Ureter (tissue), 1 donor: Measurements from ENCODE around the gene CTSO. TPM values are rescaled to one million over a fixed set of nuclear protein-coding genes. Genes with fewer than 3 reads are reported as not detected.

Source experiments
- DNase-seq: peaks from one replicate; pipeline ENCODE4 v3.0.0-alpha.2; 2020; ENCODE audit warnings: low spot score
- total RNA-seq: library from RNA; stranded (reverse); gene quantifications from one replicate; pipeline ENCODE4 v1.2.4, GENCODE V29; 2023
- donor health status: DM: yes; HTN: yes; CAD: no.

CTSO gene, protein sequence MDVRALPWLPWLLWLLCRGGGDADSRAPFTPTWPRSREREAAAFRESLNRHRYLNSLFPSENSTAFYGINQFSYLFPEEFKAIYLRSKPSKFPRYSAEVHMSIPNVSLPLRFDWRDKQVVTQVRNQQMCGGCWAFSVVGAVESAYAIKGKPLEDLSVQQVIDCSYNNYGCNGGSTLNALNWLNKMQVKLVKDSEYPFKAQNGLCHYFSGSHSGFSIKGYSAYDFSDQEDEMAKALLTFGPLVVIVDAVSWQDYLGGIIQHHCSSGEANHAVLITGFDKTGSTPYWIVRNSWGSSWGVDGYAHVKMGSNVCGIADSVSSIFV
- total RNA-seq, result 27.4 TPM

GRCh38 chr4:155953151-155954117, at the start of gene CTSO:
CTSO (minus strand) TSS chr4:155953866; CDS start chr4:155953847, 19 bp downstream.
- peak; percentile 79 for DNase-seq

DNA sequence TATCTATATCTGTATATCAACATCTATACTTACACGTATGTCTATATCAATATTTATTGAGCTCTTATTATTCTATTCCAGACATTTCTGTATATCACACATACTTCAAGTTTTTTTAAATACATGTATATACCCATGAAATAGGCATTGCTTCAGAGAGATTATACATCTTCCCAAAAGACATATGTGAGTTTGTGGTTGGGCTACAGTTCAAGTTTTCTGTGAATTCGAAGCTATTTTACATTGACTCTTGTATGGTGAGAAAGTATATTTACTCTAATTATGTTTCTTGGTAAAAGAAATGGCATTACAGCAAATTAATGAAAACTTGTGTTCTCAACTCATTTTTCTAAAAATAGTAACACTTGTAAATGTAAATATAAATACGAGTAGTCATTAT, 46.8 kb upstream of the CTSO start:
- no peak for DNase-seq

DNA sequence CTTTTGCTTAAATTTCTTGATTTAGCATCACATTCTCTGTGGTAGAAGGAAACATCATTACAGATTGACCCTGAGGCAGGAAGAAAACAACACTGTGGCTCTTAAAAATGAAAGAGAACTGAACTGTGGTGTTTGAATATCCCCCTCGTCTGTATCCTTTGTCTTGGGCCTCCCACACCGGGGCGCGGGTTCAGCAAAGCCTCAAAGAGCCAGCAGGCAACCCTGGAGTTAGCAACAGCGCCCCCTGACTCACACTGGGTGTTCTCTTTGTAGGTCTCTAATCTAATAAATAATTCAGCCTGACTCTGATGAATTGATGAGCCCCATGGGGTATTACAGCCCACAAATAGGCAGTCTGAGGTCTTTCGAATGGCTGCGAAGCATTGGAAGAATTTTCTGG, 46.1 kb upstream of the CTSO start:
- DNase-seq, result no peak

GRCh38 chr4:155995069-155995468, 41.4 kb upstream of the CTSO start:
- DNase-seq, result no peak

DNA sequence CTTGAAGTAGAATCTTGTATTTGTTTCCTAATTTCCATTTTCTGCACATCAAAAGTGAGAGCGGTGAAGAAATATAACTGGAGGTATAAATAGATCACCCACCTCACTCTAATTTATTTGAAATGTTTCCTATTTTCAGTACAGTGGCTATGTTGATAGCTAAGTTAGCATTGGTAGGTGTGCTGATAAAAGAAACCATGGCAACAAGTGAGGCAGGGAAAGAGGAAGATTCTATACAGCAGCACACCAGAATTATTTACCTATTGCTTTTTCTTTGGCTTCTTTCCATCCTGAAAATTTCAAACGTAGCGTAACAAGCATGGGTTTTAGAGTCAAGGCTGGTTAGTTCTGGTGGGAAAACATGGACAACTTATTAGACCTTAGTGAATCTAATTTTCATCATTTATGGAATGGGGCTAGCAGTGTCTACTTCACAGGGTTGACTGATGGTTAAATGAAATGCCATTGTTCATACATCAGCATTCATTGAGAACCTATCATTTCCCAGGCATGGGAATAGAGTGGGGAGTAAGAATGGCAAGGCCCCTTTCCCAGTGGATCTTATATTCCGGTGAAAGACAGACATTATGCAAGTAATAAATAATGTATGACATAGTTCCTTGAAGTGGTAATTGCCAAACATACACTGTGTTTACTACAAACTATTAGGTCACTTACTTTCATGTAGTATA, 30.6 kb upstream of the CTSO start:
- no peak for DNase-seq

- DNase-seq, result no peak
Measured at GRCh38 chr4:155982736-155983385, 29.2 kb upstream of the CTSO start.

DNA sequence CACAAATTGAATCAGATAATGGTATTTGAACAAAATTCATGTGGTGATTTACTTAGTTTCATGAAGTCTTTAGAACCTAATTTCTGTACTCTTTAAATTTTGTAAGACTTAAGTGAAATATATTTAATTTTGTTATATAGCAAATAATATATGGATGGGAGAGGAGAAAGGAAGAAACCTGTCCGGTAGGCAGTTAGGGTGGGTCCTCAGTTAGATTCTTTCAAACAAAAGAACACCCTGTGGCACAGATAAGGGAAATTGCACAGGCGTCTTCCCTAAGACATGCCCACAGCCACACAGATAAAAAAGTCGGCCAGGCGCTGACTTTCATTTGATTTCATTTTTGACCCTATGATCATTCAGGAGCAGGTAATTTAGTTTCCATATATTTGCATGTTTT, 25.1 kb upstream of the CTSO start:
- no peak for DNase-seq

GRCh38 chr4:155975511-155975910, 21.8 kb upstream of the CTSO start:
- no peak for DNase-seq

- no peak for DNase-seq
Measured at GRCh38 chr4:155974996-155975395, 21.3 kb upstream of the CTSO start.

- no peak for DNase-seq
Measured at GRCh38 chr4:155974476-155974749, 20.7 kb upstream of the CTSO start.

DNA sequence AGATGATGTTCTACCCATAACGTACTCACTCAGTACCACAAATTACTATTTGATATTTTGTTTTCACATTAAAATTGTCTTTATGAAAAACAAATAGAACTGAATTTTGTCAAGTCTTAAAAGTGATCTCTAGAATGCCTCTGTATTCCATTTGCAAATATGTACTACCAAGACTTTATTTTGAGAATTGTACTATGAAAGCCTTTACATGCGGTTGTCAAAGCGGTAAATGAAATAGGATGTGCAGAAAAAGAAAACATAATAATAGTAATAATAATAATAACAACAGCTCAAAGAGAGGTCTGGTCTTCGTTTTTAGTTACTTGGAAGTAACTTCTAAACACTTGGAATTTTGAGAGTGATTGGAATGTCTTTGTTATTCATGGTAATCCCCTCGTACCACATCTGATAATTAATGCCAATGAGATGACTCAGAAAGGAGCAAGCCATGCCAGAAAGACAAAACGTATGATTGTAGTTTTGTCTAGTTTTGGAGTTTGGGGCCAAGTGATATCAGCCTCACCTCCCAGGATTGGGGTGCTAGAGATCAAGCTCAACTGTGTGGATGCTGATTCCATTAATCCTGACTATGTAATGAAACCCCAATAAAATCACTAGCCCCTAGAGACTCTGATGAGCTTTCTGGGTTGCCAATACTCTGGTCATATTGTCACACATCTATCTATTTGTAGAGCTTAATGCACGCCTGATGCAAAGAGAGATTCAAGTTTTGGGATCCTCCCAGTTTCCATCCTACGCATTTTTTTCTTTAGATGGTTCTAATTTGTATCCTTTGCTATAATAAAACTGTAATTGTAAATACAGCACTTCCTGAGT, 20.2 kb upstream of the CTSO start:
- DNase-seq, result no peak

DNA sequence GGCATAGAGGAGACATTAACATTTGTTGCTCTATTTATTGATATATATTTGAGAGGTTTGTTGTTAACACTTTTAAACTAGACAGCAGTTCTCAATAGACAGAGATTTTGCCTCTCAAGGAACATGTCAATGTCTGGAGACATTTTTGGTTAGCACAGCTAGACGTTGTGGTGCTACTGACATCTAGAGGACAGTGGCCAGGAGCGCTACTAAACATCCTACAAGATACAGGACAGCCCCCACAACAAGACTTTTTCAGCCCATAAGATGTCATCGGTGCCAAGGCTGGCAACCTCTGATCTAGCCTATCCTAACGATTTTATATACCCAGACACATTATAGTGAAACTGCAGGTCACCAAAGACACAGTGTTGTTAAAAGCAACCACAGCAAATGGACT, 18.4 kb upstream of the CTSO start:
- DNase-seq, result no peak

- no peak for DNase-seq
Measured at GRCh38 chr4:155966731-155967395, 13.2 kb upstream of the CTSO start.

DNA sequence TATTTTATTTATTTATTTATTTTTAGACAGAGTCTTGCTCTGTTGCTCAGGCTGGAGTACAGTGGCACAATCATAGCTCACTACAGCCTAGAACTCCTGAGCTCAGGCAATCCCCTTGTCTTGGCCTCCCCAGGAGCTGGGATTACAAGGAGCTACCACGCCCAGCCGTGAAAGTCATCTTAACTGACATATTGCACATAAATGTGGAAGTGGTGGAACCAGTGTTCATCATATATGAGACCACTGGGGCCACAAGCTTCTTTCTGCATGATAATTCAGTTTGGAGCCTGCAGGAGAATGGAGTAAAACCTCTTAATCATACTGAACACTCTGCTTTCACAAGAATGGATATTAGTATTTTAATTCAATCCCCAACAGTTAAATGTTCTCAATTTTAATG, 12.5 kb upstream of the CTSO start:
- no peak for DNase-seq

DNA sequence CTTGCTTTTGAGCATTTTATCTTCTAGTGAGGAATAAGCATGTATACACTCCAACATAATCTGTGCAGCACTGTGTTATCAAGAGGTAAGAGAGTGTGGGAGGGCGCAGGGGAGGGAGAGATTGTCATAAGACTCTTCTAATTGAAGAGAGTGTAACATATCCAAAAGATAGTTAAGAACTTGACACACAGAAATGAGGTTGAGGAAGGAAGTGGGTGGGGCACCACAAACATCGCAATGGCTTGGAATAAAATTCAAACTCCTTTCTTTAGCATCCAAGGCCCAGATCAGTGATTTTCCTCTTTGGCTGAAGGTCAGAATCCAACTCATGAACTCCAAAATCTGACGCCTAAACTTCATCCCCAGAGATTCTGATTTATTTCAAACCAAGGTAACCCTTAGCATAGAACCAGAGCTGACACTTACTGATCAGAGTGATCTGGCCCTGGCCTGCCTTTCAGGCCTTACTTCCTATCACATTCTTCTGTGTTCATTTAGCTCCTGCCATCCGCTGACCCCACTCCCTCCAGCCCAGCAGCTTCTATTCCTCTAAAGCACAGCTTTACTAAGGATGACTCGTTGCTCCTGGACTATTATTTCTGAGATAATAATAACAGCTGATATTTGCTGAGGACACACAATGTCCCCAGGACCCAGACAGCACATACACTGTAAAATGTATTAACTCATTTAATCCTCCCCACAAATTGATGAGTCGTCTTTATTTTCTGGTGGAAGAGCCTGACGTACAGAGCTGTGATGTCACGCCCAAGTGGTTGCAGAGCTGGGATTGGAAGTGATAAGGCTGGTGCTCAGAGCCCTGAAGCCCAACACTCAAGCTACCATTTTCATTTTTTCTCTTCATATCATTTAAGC, 10.6 kb upstream of the CTSO start:
- no peak for DNase-seq

DNA sequence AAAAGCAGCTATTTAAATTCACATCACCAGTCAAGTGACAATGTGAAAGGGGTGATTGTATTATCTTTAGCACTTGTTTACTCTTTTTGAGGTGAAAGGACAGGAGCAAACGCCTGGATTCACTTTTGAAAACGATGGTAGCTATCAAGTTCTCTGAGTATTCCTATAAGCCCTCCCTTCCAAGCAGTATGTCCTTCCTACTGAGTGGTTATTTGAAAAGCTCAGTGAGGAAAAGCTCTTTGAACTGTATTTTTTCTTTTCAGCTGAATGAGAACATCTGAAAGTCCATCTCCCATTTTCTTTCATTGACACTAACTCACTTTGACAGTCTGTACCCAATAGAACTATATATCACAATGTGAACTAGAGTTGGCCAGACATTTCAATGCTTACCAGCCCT, 9.1 kb upstream of the CTSO start:
- no peak for DNase-seq

- no peak for DNase-seq
Measured at GRCh38 chr4:155961575-155961974, 7.9 kb upstream of the CTSO start.

DNA sequence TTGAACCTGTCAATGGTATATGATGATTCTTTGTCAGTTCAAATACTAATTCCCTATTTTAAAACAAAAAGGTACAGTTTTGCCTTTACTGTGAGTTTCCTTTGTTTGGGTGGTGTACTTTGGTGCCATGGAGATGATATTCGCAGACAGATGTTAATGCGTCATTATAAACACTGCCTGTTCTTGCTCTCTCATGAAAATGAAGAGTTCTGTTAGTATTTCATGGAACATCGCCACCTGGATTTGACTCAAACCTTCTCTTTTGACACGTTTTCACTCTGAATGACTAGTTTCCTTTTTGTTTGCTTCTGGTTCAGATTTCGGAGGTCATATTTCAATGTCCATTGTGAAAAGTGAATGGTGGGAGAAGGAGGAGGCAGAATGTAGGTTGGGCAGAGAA, 6.9 kb upstream of the CTSO start:
- no peak for DNase-seq

- no peak for DNase-seq
Measured at GRCh38 chr4:155959417-155959816, 5.8 kb upstream of the CTSO start.

DNA sequence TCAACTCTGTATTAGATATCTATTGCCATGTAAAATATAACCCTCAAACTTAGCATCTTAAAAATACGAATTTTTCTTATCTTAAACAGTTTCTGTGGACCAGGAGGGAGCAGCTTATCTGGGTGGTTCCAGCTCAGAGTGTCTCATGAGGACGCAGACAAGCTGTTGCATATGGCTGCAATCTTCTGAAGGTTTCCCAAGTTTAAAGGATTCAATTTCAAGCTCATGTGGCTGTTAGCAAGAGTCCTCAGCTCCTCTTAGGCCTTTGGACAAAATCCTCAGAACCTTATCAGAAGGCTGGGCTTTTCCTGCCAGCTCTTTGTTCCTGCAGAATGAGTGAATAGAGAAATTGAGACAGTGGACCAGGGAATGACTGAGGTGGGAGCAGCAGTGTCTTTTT, 2.8 kb upstream of the CTSO start:
- DNase-seq, result no peak
